Keratinocyte (primary cell): Measurements from ENCODE around the gene ZNF362. TPM values are rescaled to one million over a fixed set of nuclear protein-coding genes. Genes with fewer than 3 reads are reported as not detected.
A peak's percentile ranks its signal among the peaks of the same experiment; 100 is the strongest.

Experiments
- DNase-seq: peaks from one replicate; pipeline ENCODE4 v3.0.0-alpha.2; 2011; ENCODE audit warnings: low read depth, missing footprints, low spot score
- FAIRE-seq: peaks from 2 replicates; lab custom pipeline; 2011; peaks lifted over from hg19 to GRCh38; lab: Jason Lieb, UNC
- H2AFZ ChIP-seq: 2 replicates; pipeline ENCODE4 v1.6.0; 2012; ENCODE audit warnings: low read length, control low read depth, inconsistent platforms; ENCODE audit not compliant: control insufficient read depth
- H3K27ac ChIP-seq: 2 replicates; pipeline ENCODE4 v1.5.1; 2011; ENCODE audit warnings: low read length; ENCODE audit not compliant: control insufficient read depth, insufficient read depth
- H3K27me3 ChIP-seq: 3 replicates; pipeline ENCODE4 v1.6.0; 2011; ENCODE audit warnings: low read length; ENCODE audit not compliant: control insufficient read depth, insufficient read depth; ENCODE audit errors: extremely low read depth
- H3K36me3 ChIP-seq, 2 experiments: 2 replicates in 1 of 2; 3 replicates in 1 of 2; pipeline ENCODE4 v1.5.1; 2011; ENCODE audit warnings: low read length in 2 of 2, mild to moderate bottlenecking in 1 of 2; ENCODE audit not compliant: control insufficient read depth in 2 of 2, insufficient read depth in 2 of 2; ENCODE audit errors: extremely low read depth in 1 of 2
- H3K4me1 ChIP-seq: 3 replicates; pipeline ENCODE4 v1.5.1; 2011; ENCODE audit warnings: low read length; ENCODE audit not compliant: control insufficient read depth, insufficient read depth; ENCODE audit errors: extremely low read depth
- H3K4me2 ChIP-seq: 3 replicates; pipeline ENCODE4 v1.6.0; 2011; ENCODE audit warnings: low read depth, low read length; ENCODE audit not compliant: control insufficient read depth, insufficient read depth; ENCODE audit errors: extremely low read depth
- H3K4me3 ChIP-seq, 3 experiments: fragments of 200-600 bp in 1 of 3; sonication (generic) in 1 of 3; 2 replicates in 2 of 3; 3 replicates in 1 of 3; pipeline ENCODE4 v1.5.1; 2011 to 2016; ENCODE audit warnings: low read length in 3 of 3, mild to moderate bottlenecking in 3 of 3, control low read depth in 2 of 3, inconsistent platforms in 1 of 3, low read depth in 1 of 3, mixed read lengths in 1 of 3, mixed run types in 1 of 3, moderate library complexity in 1 of 3; ENCODE audit not compliant: control insufficient read depth in 2 of 3, insufficient read depth in 2 of 3; ENCODE audit errors: extremely low read depth in 1 of 3
- H3K79me2 ChIP-seq: 2 replicates; pipeline ENCODE4 v1.6.0; 2012; ENCODE audit warnings: low read length; ENCODE audit not compliant: control insufficient read depth, insufficient read depth
- H3K9ac ChIP-seq: 3 replicates; pipeline ENCODE4 v1.6.0; 2011; ENCODE audit warnings: low read length; ENCODE audit not compliant: control insufficient read depth, insufficient read depth; ENCODE audit errors: extremely low read depth
- H3K9me1 ChIP-seq: 3 replicates; pipeline ENCODE4 v1.6.0; 2011; ENCODE audit warnings: low read length; ENCODE audit not compliant: control insufficient read depth, insufficient read depth; ENCODE audit errors: extremely low read depth
- H3K9me3 ChIP-seq: 2 replicates; pipeline ENCODE4 v1.5.1; 2012; ENCODE audit warnings: low read depth, low read length; ENCODE audit not compliant: control insufficient read depth
- H4K20me1 ChIP-seq: 3 replicates; pipeline ENCODE4 v1.6.0; 2011; ENCODE audit warnings: low read length; ENCODE audit not compliant: control insufficient read depth, insufficient read depth; ENCODE audit errors: extremely low read depth
- CTCF ChIP-seq, 3 experiments: IDR thresholded peaks in 1 of 3; conservative IDR thresholded peaks in 1 of 3; optimal IDR thresholded peaks in 1 of 3; 2 replicates in 2 of 3; 3 replicates in 1 of 3; pipeline versions ENCODE3 to v1.5.1; 2011; ENCODE audit warnings: low read length in 3 of 3, mild to moderate bottlenecking in 3 of 3, moderate library complexity in 2 of 3, control low read depth in 1 of 3, inconsistent platforms in 1 of 3; ENCODE audit not compliant: insufficient read depth in 2 of 3; ENCODE audit errors: extremely low read depth in 1 of 3
- EZH2 ChIP-seq: IDR thresholded peaks from one replicate; pipeline ENCODE4 v1.6.1; 2012; ENCODE audit warnings: inconsistent platforms, mild to moderate bottlenecking, low read length, moderate library complexity
- dilution Hi-C: fragments of 300-500 bp; cut with MboI; formaldehyde crosslinking; loops from one replicate; pipeline ENCODE4 v1.7.0; 2020; ENCODE audit warnings: low sequenced_read_pairs; ENCODE audit not compliant: extremely low pct_ligation_motif_present
- polyA plus RNA-seq, 5 experiments: library from polyadenylated mRNA; depleted of rRNA in 3 of 5; stranded (reverse) in 3 of 5; stranded (forward) in 1 of 5; unstranded in 1 of 5; fragments of >200 nt; gene quantifications; 1 replicate in 1 of 5; 2 replicates in 3 of 5; 3 replicates in 1 of 5; pipeline versions ENCODE4 v1.2.1 to v1.2.3, GENCODE V29; 2011 to 2012; ENCODE audit warnings: missing spikeins in 2 of 5, low read depth in 1 of 5, low replicate concordance in 1 of 5

ZNF362 gene
- polyA plus RNA-seq, 1 donor (not counting 4 experiments of a cell fraction or from before 2014, with no cell fraction given), result 2.2 TPM

GRCh38 chr1:33295023-33295422 lies 38.7 kb downstream of the ZNF362 start:
- Histone ChIP-seq H3K9ac (no peak overlapping the region), H3K4me2 (no peak overlapping the region), H3K79me2 (no peaks in the 10 kb centered on the region), H3K4me3 (no peak overlapping the region), H3K27me3 (no peaks in the 10 kb centered on the region), H2AFZ (no peak overlapping the region), H3K4me1 (peaks cover 3% of the 10 kb centered on the region), H4K20me1 (no peaks in the 10 kb centered on the region), H3K36me3 (peaks cover 2 to 4% of the 10 kb centered on the region in 2 experiments), H3K27ac (no peak overlapping the region), H3K9me3 (no peaks in the 10 kb centered on the region), H3K9me1 (no peaks in the 10 kb centered on the region)
- dilution Hi-C loops, result no loop called here
- FAIRE-seq (no peak), DNase-seq (no peak)
- no peak for TF ChIP-seq CTCF (optimal IDR thresholded peaks at IDR 0.05 in 1 of 3, IDR thresholded peaks at IDR 0.05 in 1 of 3, conservative IDR thresholded peaks at IDR 0.05 in 1 of 3; ENCODE audit: extremely low read depth in 1 of 3, insufficient read depth in 2 of 3, low read length in 3 of 3)
- TF ChIP-seq EZH2, result no peak

GRCh38 chr1:33295450-33296081 lies 39.3 kb downstream of the ZNF362 start:
- dilution Hi-C loops, result no loop called here
- TF ChIP-seq EZH2 (no peak), CTCF (optimal IDR thresholded peaks at IDR 0.05 in 1 of 3, IDR thresholded peaks at IDR 0.05 in 1 of 3, conservative IDR thresholded peaks at IDR 0.05 in 1 of 3; ENCODE audit: extremely low read depth in 1 of 3, insufficient read depth in 2 of 3, low read length in 3 of 3) (peak; percentile 94 to 98 (median 96))
- peak; percentile 21 for DNase-seq
- no peak overlapping the region for H3K4me2 ChIP-seq
- FAIRE-seq, result peak; percentile 91
- no peak overlapping the region for H3K4me3 ChIP-seq
- H3K9ac ChIP-seq, result no peak overlapping the region
- no peaks in the 10 kb centered on the region for H3K9me3 ChIP-seq
- H3K27me3 ChIP-seq, result no peaks in the 10 kb centered on the region
- H3K36me3 ChIP-seq, result peaks cover 2 to 4% of the 10 kb centered on the region in 2 experiments
- peaks cover 3% of the 10 kb centered on the region for H3K4me1 ChIP-seq
- H4K20me1 ChIP-seq, result no peaks in the 10 kb centered on the region
- no peak overlapping the region for H3K27ac ChIP-seq
- H2AFZ ChIP-seq, result no peak overlapping the region
- H3K79me2 ChIP-seq, result no peaks in the 10 kb centered on the region
- H3K9me1 ChIP-seq, result no peaks in the 10 kb centered on the region
